ENCODE data around the gene GPC5.
A peak's percentile ranks its signal among the peaks of the same experiment; 100 is the strongest.

Gene GPC5

GRCh38 chr13:91526543-91527033 lies 128.2 kb downstream of the GPC5 start:
- DNase-seq (ENCODE audit: low read depth), result no peak
- no peak overlapping the region for H3K4me3 ChIP-seq (ENCODE audit: low read depth, low read length)

GRCh38 chr13:91529739-91530482 lies 131.5 kb downstream of the GPC5 start:
- DNase-seq (ENCODE audit: low read depth), result no peak
- no peak overlapping the region for H3K4me3 ChIP-seq (ENCODE audit: low read depth, low read length)

- DNase-seq (ENCODE audit: low read depth), result no peak
Observed at GRCh38 chr13:91531646-91532045, 133.2 kb downstream of the GPC5 start.

GRCh38 chr13:91533354-91533753 lies 134.9 kb downstream of the GPC5 start:
- H3K4me3 ChIP-seq (ENCODE audit: low read depth, low read length), result no peak overlapping the region

More at GRCh38 chr13:91531646-91532045, 133.2 kb downstream of the GPC5 start:
- no peak overlapping the region for H3K4me3 ChIP-seq (ENCODE audit: low read depth, low read length)

GRCh38 chr13:91534996-91535395 lies 136.6 kb downstream of the GPC5 start:
- no peak for DNase-seq (ENCODE audit: low read depth)
- H3K4me3 ChIP-seq (ENCODE audit: low read depth, low read length), result no peak overlapping the region

More at GRCh38 chr13:91533354-91533753, 134.9 kb downstream of the GPC5 start:
- DNase-seq (ENCODE audit: low read depth), result no peak

GRCh38 chr13:91537376-91537775 lies 139.0 kb downstream of the GPC5 start:
- no peak overlapping the region for H3K4me3 ChIP-seq (ENCODE audit: low read depth, low read length)
- no peak for DNase-seq (ENCODE audit: low read depth)

- no peak for DNase-seq (ENCODE audit: low read depth)
- no peak overlapping the region for H3K4me3 ChIP-seq (ENCODE audit: low read depth, low read length)
Observed at GRCh38 chr13:91539286-91540157, 141.1 kb downstream of the GPC5 start.

GRCh38 chr13:91540158-91540736 lies 141.8 kb downstream of the GPC5 start:
- no peak for DNase-seq (ENCODE audit: low read depth)
- no peak overlapping the region for H3K4me3 ChIP-seq (ENCODE audit: low read depth, low read length)

- no peak for DNase-seq (ENCODE audit: low read depth)
- no peak overlapping the region for H3K4me3 ChIP-seq (ENCODE audit: low read depth, low read length)
Observed at GRCh38 chr13:91544723-91545122, 146.3 kb downstream of the GPC5 start.

GRCh38 chr13:91546900-91547299 lies 148.5 kb downstream of the GPC5 start:
- no peak for DNase-seq (ENCODE audit: low read depth)
- no peak overlapping the region for H3K4me3 ChIP-seq (ENCODE audit: low read depth, low read length)

GRCh38 chr13:91553584-91553983 lies 155.2 kb downstream of the GPC5 start:
- DNase-seq (ENCODE audit: low read depth), result no peak
- H3K4me3 ChIP-seq (ENCODE audit: low read depth, low read length), result no peak overlapping the region

- DNase-seq (ENCODE audit: low read depth), result no peak
- no peak overlapping the region for H3K4me3 ChIP-seq (ENCODE audit: low read depth, low read length)
Observed at GRCh38 chr13:91554101-91554500, 155.7 kb downstream of the GPC5 start.

- peak; percentile 80 for DNase-seq (ENCODE audit: low read depth)
- no peak overlapping the region for H3K4me3 ChIP-seq (ENCODE audit: low read depth, low read length)
Observed at GRCh38 chr13:91557328-91558090, 159.1 kb downstream of the GPC5 start.

GRCh38 chr13:91563799-91564198 lies 165.4 kb downstream of the GPC5 start:
- H3K4me3 ChIP-seq (ENCODE audit: low read depth, low read length), result no peak overlapping the region
- DNase-seq (ENCODE audit: low read depth), result no peak

- H3K4me3 ChIP-seq (ENCODE audit: low read depth, low read length), result no peak overlapping the region
- no peak for DNase-seq (ENCODE audit: low read depth)
Observed at GRCh38 chr13:91564396-91564795, 166.0 kb downstream of the GPC5 start.

- no peak overlapping the region for H3K4me3 ChIP-seq (ENCODE audit: low read depth, low read length)
- DNase-seq (ENCODE audit: low read depth), result no peak
Observed at GRCh38 chr13:91565296-91565695, 166.9 kb downstream of the GPC5 start.

- peak; percentile 65 for DNase-seq (ENCODE audit: low read depth)
- H3K4me3 ChIP-seq (ENCODE audit: low read depth, low read length), result no peak overlapping the region
Observed at GRCh38 chr13:91567485-91568207, 169.2 kb downstream of the GPC5 start.

GRCh38 chr13:91571681-91572080 lies 173.3 kb downstream of the GPC5 start:
- no peak for DNase-seq (ENCODE audit: low read depth)
- H3K4me3 ChIP-seq (ENCODE audit: low read depth, low read length), result no peak overlapping the region

GRCh38 chr13:91572439-91572838 lies 174.0 kb downstream of the GPC5 start:
- DNase-seq (ENCODE audit: low read depth), result no peak
- no peak overlapping the region for H3K4me3 ChIP-seq (ENCODE audit: low read depth, low read length)
